Right renal cortex interstitium (tissue), 3 donors: ENCODE results near the gene IL22. TPM values are rescaled to one million over a fixed set of nuclear protein-coding genes. Genes with fewer than 3 reads are reported as not detected.
"Not testable (repeated sequence)": the region's sequence is repeated elsewhere in the genome, so short reads cannot be mapped to it uniquely, and the experiment has no call there.

Experiments
- DNase-seq, 3 donors: peaks; one replicate each; pipeline ENCODE4 v3.0.0-alpha.2; 2013; ENCODE audit warnings: low read depth in 3 of 3, low spot score in 2 of 3
- polyA plus RNA-seq, 3 donors: library from polyadenylated mRNA; unstranded; fragments of 120-200 nt; gene quantifications; one replicate each; pipeline ENCODE4 v1.2.1, GENCODE V29; 2013; ENCODE audit not compliant: insufficient read length in 3 of 3

Gene IL22
- polyA plus RNA-seq, 3 donors, result not detected

- no peak for DNase-seq
Measured at GRCh38 chr12:68231691-68232090, 21.7 kb downstream of the IL22 start.

- no peak for DNase-seq
Measured at GRCh38 chr12:68231229-68231628, 22.2 kb downstream of the IL22 start.

GRCh38 chr12:68229956-68230355 lies 23.4 kb downstream of the IL22 start:
- DNase-seq, result no peak

GRCh38 chr12:68227356-68227755 lies 26.0 kb downstream of the IL22 start:
- DNase-seq, result no peak

- no peak for DNase-seq
Measured at GRCh38 chr12:68225576-68226476, 27.6 kb downstream of the IL22 start, which contains the start of gene IL26. TSS of gene IL26 (minus strand) at chr12:68225810. CDS start at chr12:68225756, 54 bp downstream.

- DNase-seq, result peak in 1 of 3 donors; percentile 25
Measured at GRCh38 chr12:68224613-68225285, 28.7 kb downstream of the IL22 start.

- DNase-seq, result peak; percentile 58 to 79 (median 67)
Measured at GRCh38 chr12:68223067-68223747, 30.2 kb downstream of the IL22 start.

GRCh38 chr12:68222326-68222725 lies 31.1 kb downstream of the IL22 start:
- DNase-seq, result no peak

- no peak for DNase-seq
Measured at GRCh38 chr12:68221497-68221896, 31.9 kb downstream of the IL22 start.

- no peak for DNase-seq
Measured at GRCh38 chr12:68210875-68211274, 42.5 kb downstream of the IL22 start.

GRCh38 chr12:68209048-68209728 lies 44.2 kb downstream of the IL22 start:
- not testable (repeated sequence) for DNase-seq

- DNase-seq, result no peak
Measured at GRCh38 chr12:68207276-68207675, 46.1 kb downstream of the IL22 start.

GRCh38 chr12:68206446-68206845 lies 47.0 kb downstream of the IL22 start:
- DNase-seq, result no peak

GRCh38 chr12:68203460-68203875 lies 49.9 kb downstream of the IL22 start:
- DNase-seq, result no peak

GRCh38 chr12:68200854-68201253 lies 52.5 kb downstream of the IL22 start:
- no peak for DNase-seq

GRCh38 chr12:68199127-68199526 lies 54.3 kb downstream of the IL22 start:
- DNase-seq, result no peak

GRCh38 chr12:68198507-68199086 lies 54.8 kb downstream of the IL22 start:
- DNase-seq, result no peak
